ENCODE measurements around the gene SNRNP48. TPM values are rescaled to one million over a fixed set of nuclear protein-coding genes. Genes with fewer than 3 reads are reported as not detected.

SNRNP48 gene
- total and polyA plus RNA-seq, 2 donors = 9.6 to 9.7 TPM

- 81% methylated on average over 4 of the region's 4 CpGs for WGBS
- Histone ChIP-seq H3K27ac (ENCODE audit: low read depth in 1 of 2, low read length in 1 of 2) (no peak overlapping the region), H3K9me3 (ENCODE audit: control insufficient read depth in 2 of 2, insufficient read depth in 1 of 2, low read length in 1 of 2) (no peaks in the 10 kb centered on the region), H3K4me3 (ENCODE audit: low read length in 2 of 2) (no peak overlapping the region), H3K27me3 (ENCODE audit: control insufficient read depth in 2 of 2, insufficient read depth in 1 of 2, low read length in 1 of 2) (no peaks in the 10 kb centered on the region), H3K4me1 (ENCODE audit: control insufficient read depth in 2 of 2, insufficient read depth in 2 of 2, low read length in 2 of 2) (no peaks in the 10 kb centered on the region), H3K36me3 (ENCODE audit: control insufficient read depth in 2 of 2, insufficient read depth in 2 of 2, low read length in 1 of 2) (peaks cover 28 to 75% of the 10 kb centered on the region in 2 donors)
- DNase-seq (ENCODE audit: low read depth in 6 of 9, low spot score in 9 of 9) = no peak
Measured at GRCh38 chr6:7604003-7604402, 14.0 kb downstream of the SNRNP48 start.

- DNase-seq (ENCODE audit: low read depth in 6 of 9, low spot score in 9 of 9) = no peak
- H3K27ac ChIP-seq (ENCODE audit: low read depth in 1 of 2, low read length in 1 of 2) = no peak overlapping the region
- H3K4me3 ChIP-seq (ENCODE audit: low read length in 2 of 2) = no peak overlapping the region
- WGBS = 95% methylated on average over 2 of the region's 2 CpGs
- no peaks in the 10 kb centered on the region for H3K9me3 ChIP-seq (ENCODE audit: control insufficient read depth in 2 of 2, insufficient read depth in 1 of 2, low read length in 1 of 2)
- no peaks in the 10 kb centered on the region for H3K27me3 ChIP-seq (ENCODE audit: control insufficient read depth in 2 of 2, insufficient read depth in 1 of 2, low read length in 1 of 2)
- H3K36me3 ChIP-seq (ENCODE audit: control insufficient read depth in 2 of 2, insufficient read depth in 2 of 2, low read length in 1 of 2) = peaks cover 28 to 77% of the 10 kb centered on the region in 2 donors
- H3K4me1 ChIP-seq (ENCODE audit: control insufficient read depth in 2 of 2, insufficient read depth in 2 of 2, low read length in 2 of 2) = no peaks in the 10 kb centered on the region
Measured at GRCh38 chr6:7604506-7604905, 14.5 kb downstream of the SNRNP48 start.

GRCh38 chr6:7615611-7616383, 25.8 kb downstream of the SNRNP48 start:
- WGBS = 46% methylated on average over 7 of the region's 7 CpGs
- peaks cover 13 to 21% of the 10 kb centered on the region in 2 donors for H3K36me3 ChIP-seq (ENCODE audit: control insufficient read depth in 2 of 2, insufficient read depth in 2 of 2, low read length in 1 of 2)
- no peak overlapping the region for H3K4me3 ChIP-seq (ENCODE audit: low read length in 2 of 2)
- H3K4me1 ChIP-seq (ENCODE audit: control insufficient read depth in 2 of 2, insufficient read depth in 2 of 2, low read length in 2 of 2) = peaks cover 0 to 4% of the 10 kb centered on the region in 2 donors
- H3K27me3 ChIP-seq (ENCODE audit: control insufficient read depth in 2 of 2, insufficient read depth in 1 of 2, low read length in 1 of 2) = no peaks in the 10 kb centered on the region
- no peaks in the 10 kb centered on the region for H3K9me3 ChIP-seq (ENCODE audit: control insufficient read depth in 2 of 2, insufficient read depth in 1 of 2, low read length in 1 of 2)
- peak; percentile 16 to 75 (median 48) for DNase-seq (ENCODE audit: low read depth in 6 of 9, low spot score in 9 of 9)
- H3K27ac ChIP-seq (ENCODE audit: low read depth in 1 of 2, low read length in 1 of 2) = no peak overlapping the region

GRCh38 chr6:7617801-7618764, 28.1 kb downstream of the SNRNP48 start:
- no peaks in the 10 kb centered on the region for H3K27me3 ChIP-seq (ENCODE audit: control insufficient read depth in 2 of 2, insufficient read depth in 1 of 2, low read length in 1 of 2)
- 40% methylated on average over 12 of the region's 12 CpGs for WGBS

GRCh38 chr6:7621761-7622160, 31.8 kb downstream of the SNRNP48 start:
- H3K36me3 ChIP-seq (ENCODE audit: control insufficient read depth in 2 of 2, insufficient read depth in 2 of 2, low read length in 1 of 2) = no peaks in the 10 kb centered on the region
- no peak overlapping the region for H3K27ac ChIP-seq (ENCODE audit: low read depth in 1 of 2, low read length in 1 of 2)
- 97% methylated on average over 5 of the region's 5 CpGs for WGBS
- H3K9me3 ChIP-seq (ENCODE audit: control insufficient read depth in 2 of 2, insufficient read depth in 1 of 2, low read length in 1 of 2) = no peaks in the 10 kb centered on the region
- no peak for DNase-seq (ENCODE audit: low read depth in 6 of 9, low spot score in 9 of 9)
- no peaks in the 10 kb centered on the region for H3K27me3 ChIP-seq (ENCODE audit: control insufficient read depth in 2 of 2, insufficient read depth in 1 of 2, low read length in 1 of 2)
- no peak overlapping the region for H3K4me3 ChIP-seq (ENCODE audit: low read length in 2 of 2)
- peaks cover 0 to 4% of the 10 kb centered on the region in 2 donors for H3K4me1 ChIP-seq (ENCODE audit: control insufficient read depth in 2 of 2, insufficient read depth in 2 of 2, low read length in 2 of 2)

More at GRCh38 chr6:7617801-7618764, 28.1 kb downstream of the SNRNP48 start:
- Histone ChIP-seq H3K4me3 (ENCODE audit: low read length in 2 of 2) (no peak overlapping the region), H3K9me3 (ENCODE audit: control insufficient read depth in 2 of 2, insufficient read depth in 1 of 2, low read length in 1 of 2) (no peaks in the 10 kb centered on the region), H3K4me1 (ENCODE audit: control insufficient read depth in 2 of 2, insufficient read depth in 2 of 2, low read length in 2 of 2) (peaks cover 0 to 4% of the 10 kb centered on the region in 2 donors), H3K36me3 (ENCODE audit: control insufficient read depth in 2 of 2, insufficient read depth in 2 of 2, low read length in 1 of 2) (peaks cover 3 to 7% of the 10 kb centered on the region in 2 donors), H3K27ac (ENCODE audit: low read depth in 1 of 2, low read length in 1 of 2) (no peak overlapping the region)
- DNase-seq (ENCODE audit: low read depth in 6 of 9, low spot score in 9 of 9) = peak in 1 of 9 donors; percentile 15

DNA sequence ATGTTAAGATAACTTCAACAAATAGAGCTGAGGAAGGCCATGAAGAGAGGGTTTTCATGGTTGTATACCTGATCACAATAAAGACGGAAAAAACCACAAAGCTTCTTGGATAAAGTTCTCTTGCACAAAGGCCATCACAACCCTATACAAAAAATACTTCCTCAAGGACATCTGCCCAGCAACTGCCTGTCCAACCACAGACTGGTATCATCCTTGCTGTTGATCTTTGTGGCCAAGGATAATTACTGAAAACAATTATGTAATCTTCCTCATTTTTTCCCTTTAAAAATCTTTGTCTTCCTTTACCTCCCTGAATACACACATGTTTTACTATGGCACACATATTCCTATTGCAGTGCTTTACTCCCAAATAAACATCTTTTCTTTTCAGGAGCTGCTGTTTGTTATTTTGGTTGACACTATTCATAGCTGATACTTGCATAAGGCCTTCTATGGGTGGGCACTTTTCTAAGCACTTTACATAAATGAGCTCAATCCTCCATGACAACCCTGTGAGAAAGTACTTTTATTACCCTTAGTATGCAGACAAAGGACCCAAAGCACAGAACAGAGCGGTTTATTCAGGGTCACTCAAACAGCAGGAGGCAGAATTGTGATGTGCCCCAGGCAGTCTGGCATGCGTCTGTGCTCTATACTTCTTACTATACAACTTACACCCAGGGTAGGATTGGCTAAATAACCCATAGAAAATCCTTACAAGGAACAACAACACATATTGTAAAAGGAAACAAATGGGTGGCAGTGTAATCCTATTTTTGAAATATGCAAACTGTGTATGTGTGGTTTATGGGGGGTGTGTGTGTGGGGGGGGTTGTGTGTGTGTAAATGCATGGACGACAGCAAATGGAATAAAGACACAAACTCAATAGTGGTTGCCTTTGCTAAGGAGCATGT, 35.1 kb downstream of the SNRNP48 start:
- 94% methylated on average over 4 of the region's 4 CpGs for WGBS

DNA sequence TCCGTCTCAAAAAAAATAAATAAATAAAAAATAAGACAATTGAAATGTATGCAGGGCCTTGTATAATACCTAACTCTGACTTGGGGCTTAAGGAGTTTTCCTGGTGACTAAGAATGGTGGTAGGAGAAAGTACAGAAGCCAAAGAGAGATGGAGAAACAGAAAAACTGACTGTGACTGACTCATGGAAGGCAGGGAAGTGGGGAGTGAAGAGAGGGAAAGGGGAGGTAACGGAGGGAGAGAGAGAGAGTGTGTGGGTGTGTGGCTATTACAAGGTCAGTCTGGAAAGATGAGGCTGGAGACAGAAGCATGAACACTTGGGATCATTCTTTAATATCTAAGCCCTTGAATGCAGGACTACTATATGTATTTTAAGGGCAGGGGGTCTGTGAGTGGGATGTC, 38.5 kb downstream of the SNRNP48 start:
- no peak overlapping the region for H3K4me3 ChIP-seq (ENCODE audit: low read length in 2 of 2)
- H3K36me3 ChIP-seq (ENCODE audit: control insufficient read depth in 2 of 2, insufficient read depth in 2 of 2, low read length in 1 of 2) = no peaks in the 10 kb centered on the region
- H3K9me3 ChIP-seq (ENCODE audit: control insufficient read depth in 2 of 2, insufficient read depth in 1 of 2, low read length in 1 of 2) = no peaks in the 10 kb centered on the region
- H3K27ac ChIP-seq (ENCODE audit: low read depth in 1 of 2, low read length in 1 of 2) = no peak overlapping the region
- no peak for DNase-seq (ENCODE audit: low read depth in 6 of 9, low spot score in 9 of 9)
- 92% methylated on average over 2 of the region's 2 CpGs for WGBS
- peaks cover 2% of the 10 kb centered on the region in 2 donors for H3K27me3 ChIP-seq (ENCODE audit: control insufficient read depth in 2 of 2, insufficient read depth in 1 of 2, low read length in 1 of 2)
- no peaks in the 10 kb centered on the region for H3K4me1 ChIP-seq (ENCODE audit: control insufficient read depth in 2 of 2, insufficient read depth in 2 of 2, low read length in 2 of 2)

More for the DNA sequence above, 35.1 kb downstream of the SNRNP48 start:
- Histone ChIP-seq H3K4me1 (ENCODE audit: control insufficient read depth in 2 of 2, insufficient read depth in 2 of 2, low read length in 2 of 2) (no peaks in the 10 kb centered on the region), H3K36me3 (ENCODE audit: control insufficient read depth in 2 of 2, insufficient read depth in 2 of 2, low read length in 1 of 2) (no peaks in the 10 kb centered on the region), H3K27me3 (ENCODE audit: control insufficient read depth in 2 of 2, insufficient read depth in 1 of 2, low read length in 1 of 2) (peaks cover 0 to 2% of the 10 kb centered on the region in 2 donors), H3K27ac (ENCODE audit: low read depth in 1 of 2, low read length in 1 of 2) (no peak overlapping the region), H3K4me3 (ENCODE audit: low read length in 2 of 2) (no peak overlapping the region), H3K9me3 (ENCODE audit: control insufficient read depth in 2 of 2, insufficient read depth in 1 of 2, low read length in 1 of 2) (no peaks in the 10 kb centered on the region)
- DNase-seq (ENCODE audit: low read depth in 6 of 9, low spot score in 9 of 9) = no peak

- peaks cover 2% of the 10 kb centered on the region in 2 donors for H3K27me3 ChIP-seq (ENCODE audit: control insufficient read depth in 2 of 2, insufficient read depth in 1 of 2, low read length in 1 of 2)
- H3K4me3 ChIP-seq (ENCODE audit: low read length in 2 of 2) = no peak overlapping the region
- H3K4me1 ChIP-seq (ENCODE audit: control insufficient read depth in 2 of 2, insufficient read depth in 2 of 2, low read length in 2 of 2) = no peaks in the 10 kb centered on the region
- no peak for DNase-seq (ENCODE audit: low read depth in 6 of 9, low spot score in 9 of 9)
- H3K9me3 ChIP-seq (ENCODE audit: control insufficient read depth in 2 of 2, insufficient read depth in 1 of 2, low read length in 1 of 2) = no peaks in the 10 kb centered on the region
- whole genome bisulfite sequencing = 98% methylated on average over 11 of the region's 11 CpGs
- H3K36me3 ChIP-seq (ENCODE audit: control insufficient read depth in 2 of 2, insufficient read depth in 2 of 2, low read length in 1 of 2) = no peaks in the 10 kb centered on the region
- no peak overlapping the region for H3K27ac ChIP-seq (ENCODE audit: low read depth in 1 of 2, low read length in 1 of 2)
Measured at GRCh38 chr6:7628909-7629308, 38.9 kb downstream of the SNRNP48 start.

All from thymus (tissue), 11 donors.